ENCODE measurements around the gene GCH1. TPM values are rescaled to one million over a fixed set of nuclear protein-coding genes. Genes with fewer than 3 reads are reported as not detected.
A peak's percentile ranks its signal among the peaks of the same experiment; 100 is the strongest.
"Not testable (repeated sequence)": the region's sequence is repeated elsewhere in the genome, so short reads cannot be mapped to it uniquely, and the experiment has no call there.

The GCH1 gene
- polyA plus RNA-seq, 2 of the 4 experiments (the other 2 are of a cell fraction): 2.9 to 5.0 TPM

GRCh38 chr14:54870154-54871090, 32.2 kb downstream of the GCH1 start:
- H3K4me1 ChIP-seq, H3K9me3 ChIP-seq, FAIRE-seq: not testable (repeated sequence)
- Histone ChIP-seq H3K27ac (peak overlapping the region; percentile 64 to 83), H3K4me2 (peak overlapping the region; percentile 53), H3K4me3 (peak overlapping the region; percentile 62)
- ATAC-seq (peak; percentile 34 to 77; a peak in 3 of 6 replicates), DNase-seq (ENCODE audit: low read depth in 1 of 2, low spot score in 1 of 2) (peak in 1 of 2 experiments; percentile 29)
- TF ChIP-seq PHF8 (IDR thresholded peaks at IDR 0.05; ENCODE audit: borderline replicate concordance, low read depth) (peak; percentile 30; the same call in 1 of the 2 replicates), MAX (IDR thresholded peaks at IDR 0.05) (peak; percentile 44; the same call in 1 of the 2 replicates)
- CTCF ChIA-PET: interaction anchor here (0.6 to 1.6 kb wide), 5 partner anchors 22 to 652 kb away, joined by 3 to 4 read pairs (median 3); no protein-coding TSS in a partner anchor
- POLR2A ChIA-PET: interaction anchor here (1.0 kb wide), 1 partner anchor 12 kb away, joined by 5 read pairs; no protein-coding TSS in a partner anchor
- 4% methylated on average over 23 of the region's 27 CpGs for WGBS (ENCODE audit: missing lambda C conversion rate)

GRCh38 chr14:54867011-54867410, 35.6 kb downstream of the GCH1 start:
- FAIRE-seq: no peak
- ChIA-PET CTCF (interaction anchor here (0.6 to 1.4 kb wide), 4 partner anchors 20 to 47 kb away, joined by 3 to 4 read pairs (median 3); no protein-coding TSS in a partner anchor), POLR2A (no interaction called here)
- WGBS (ENCODE audit: missing lambda C conversion rate): 88% methylated on average over 3 of the region's 3 CpGs
- Histone ChIP-seq H3K27ac (no peak overlapping the region), H3K4me1 (peaks cover 5% of the 10 kb centered on the region; the same call in 2 of the 3 replicates), H3K4me2 (no peak overlapping the region), H3K4me3 (no peak overlapping the region), H3K9me3 (no peaks in the 10 kb centered on the region)
- no peak for ATAC-seq
- DNase-seq (ENCODE audit: low read depth in 1 of 2, low spot score in 1 of 2): no peak
- TF ChIP-seq EHMT2 (IDR thresholded peaks at IDR 0.05; ENCODE audit: low read depth) (no peak), FOSB (CRISPR knock-in tag; IDR thresholded peaks at IDR 0.05) (no peak), MAZ (IDR thresholded peaks at IDR 0.05; ENCODE audit: borderline replicate concordance, low read depth, low read length) (no peak), MAX (IDR thresholded peaks at IDR 0.05) (no peak), CBX2 (IDR thresholded peaks at IDR 0.05; ENCODE audit: borderline replicate concordance, low read depth) (no peak), RFX5 (IDR thresholded peaks at IDR 0.05) (no peak), RAD21 (conservative IDR thresholded peaks at IDR 0.05 in 1 of 2, IDR thresholded peaks at IDR 0.05 in 1 of 2) (no peak), ZSCAN20 (CRISPR knock-in tag; IDR thresholded peaks at IDR 0.05) (no peak), CHD2 (IDR thresholded peaks at IDR 0.05; ENCODE audit: low read length, partially characterized antibody) (no peak), HOXA7 (CRISPR knock-in tag; IDR thresholded peaks at IDR 0.05) (no peak), TFCP2L1 (CRISPR knock-in tag; IDR thresholded peaks at IDR 0.05) (no peak), HDAC2 (IDR thresholded peaks at IDR 0.05) (no peak), CHD4 (IDR thresholded peaks at IDR 0.05; ENCODE audit: borderline replicate concordance) (no peak), FOXS1 (CRISPR knock-in tag; IDR thresholded peaks at IDR 0.05) (no peak), JUNB (IDR thresholded peaks at IDR 0.05) (no peak), HOXB5 (CRISPR knock-in tag; IDR thresholded peaks at IDR 0.05) (no peak), PHF8 (IDR thresholded peaks at IDR 0.05; ENCODE audit: borderline replicate concordance, low read depth) (no peak)

GRCh38 chr14:54866588-54866987, 36.0 kb downstream of the GCH1 start:
- no peak for DNase-seq (ENCODE audit: low read depth in 1 of 2, low spot score in 1 of 2)
- Histone ChIP-seq H3K27ac (no peak overlapping the region), H3K4me1 (peaks cover 5% of the 10 kb centered on the region; the same call in 2 of the 3 replicates), H3K9me3 (no peaks in the 10 kb centered on the region), H3K4me2 (no peak overlapping the region), H3K4me3 (no peak overlapping the region)
- ATAC-seq: peak; percentile 39 to 40; a peak in 3 of 6 replicates
- FAIRE-seq: no peak
- WGBS (ENCODE audit: missing lambda C conversion rate): 69% methylated on average over 4 of the region's 4 CpGs
- CTCF ChIA-PET: interaction anchor here (0.6 to 1.6 kb wide), 6 partner anchors 19 to 378 kb away, joined by 3 to 5 read pairs (median 3); no protein-coding TSS in a partner anchor
- TF ChIP-seq CBX8 (IDR thresholded peaks at IDR 0.05): no peak
- POLR2A ChIA-PET: no interaction called here

GRCh38 chr14:54864526-54864925, 38.1 kb downstream of the GCH1 start:
- TF ChIP-seq ESRRA (IDR thresholded peaks at IDR 0.05; ENCODE audit: borderline replicate concordance, low read length): no peak
- TF ChIP-seq KDM1A (IDR thresholded peaks at IDR 0.05; ENCODE audit: low read depth): no peak
- no peak for TF ChIP-seq REST (IDR thresholded peaks at IDR 0.05)
- TF ChIP-seq EHMT2 (IDR thresholded peaks at IDR 0.05; ENCODE audit: low read depth): no peak
- Histone ChIP-seq H3K4me2 (no peak overlapping the region), H3K9me3 (no peaks in the 10 kb centered on the region), H3K4me1 (no peaks in the 10 kb centered on the region; the same call in 2 of the 3 replicates), H3K4me3 (no peak overlapping the region), H3K27ac (no peak overlapping the region)
- DNase-seq (ENCODE audit: low read depth in 1 of 2, low spot score in 1 of 2) (no peak), ATAC-seq (no peak), FAIRE-seq (no peak)
- ChIA-PET POLR2A (no interaction called here), CTCF (interaction anchor here (0.6 kb wide), 1 partner anchor 310 kb away, joined by 3 read pairs; no protein-coding TSS in a partner anchor)

Measured in A549 (cell line).